Spinal cord (tissue), 10 donors: ENCODE measurements around the gene NAPB. TPM values are rescaled to one million over a fixed set of nuclear protein-coding genes. Genes with fewer than 3 reads are reported as not detected.

Source experiments
- DNase-seq, 6 donors: peaks; one replicate each; pipeline versions ENCODE4 v3.0.0 to v3.0.0-alpha.2; 2013 to 2015; ENCODE audit warnings: low spot score in 6 of 6, low read depth in 4 of 6
- H3K27ac ChIP-seq: one replicate; pipeline ENCODE4 v1.5.1; 2013; ENCODE audit warnings: low read depth, low read length, control low read depth
- H3K27me3 ChIP-seq: one replicate; pipeline ENCODE4 v1.6.1; 2013; ENCODE audit warnings: low read length; ENCODE audit not compliant: control insufficient read depth, insufficient read depth
- H3K36me3 ChIP-seq: one replicate; pipeline ENCODE4 v1.6.1; 2013; ENCODE audit warnings: low read length; ENCODE audit not compliant: control insufficient read depth, insufficient read depth
- H3K4me1 ChIP-seq: one replicate; pipeline ENCODE4 v1.6.1; 2013; ENCODE audit warnings: low read length; ENCODE audit not compliant: control insufficient read depth, insufficient read depth
- H3K4me3 ChIP-seq: one replicate; pipeline ENCODE4 v1.5.1; 2013; ENCODE audit warnings: low read depth, low read length, control low read depth
- H3K9me3 ChIP-seq: one replicate; pipeline ENCODE4 v1.6.1; 2013; ENCODE audit warnings: low read length; ENCODE audit not compliant: control insufficient read depth, insufficient read depth
- WGBS: methylation state at CpG from one replicate; pipeline ENCODE4 v1.1.5; 2013; ENCODE audit warnings: missing lambda C conversion rate; ENCODE audit not compliant: insufficient coverage; 5-methylcytosine and 5-hydroxymethylcytosine counted together
- polyA plus RNA-seq, 2 donors: library from polyadenylated mRNA; unstranded; fragments of 120-200 nt; gene quantifications; one replicate each; pipeline ENCODE4 v1.2.1, GENCODE V29; 2013; ENCODE audit not compliant: insufficient read length in 2 of 2
- total RNA-seq, 2 donors: library from RNA; depleted of rRNA in 1 of 2; stranded (reverse); fragments of 120-200 nt in 1 of 2; fragments of >200 nt in 1 of 2; gene quantifications; one replicate each; pipeline versions ENCODE4 v1.2.3 to v1.2.4, GENCODE V29; 2013 to 2014
- donor health status: healthy.

NAPB gene
- total and polyA plus RNA-seq, 4 donors, result 37.0 to 207 (median 125) TPM

DNA sequence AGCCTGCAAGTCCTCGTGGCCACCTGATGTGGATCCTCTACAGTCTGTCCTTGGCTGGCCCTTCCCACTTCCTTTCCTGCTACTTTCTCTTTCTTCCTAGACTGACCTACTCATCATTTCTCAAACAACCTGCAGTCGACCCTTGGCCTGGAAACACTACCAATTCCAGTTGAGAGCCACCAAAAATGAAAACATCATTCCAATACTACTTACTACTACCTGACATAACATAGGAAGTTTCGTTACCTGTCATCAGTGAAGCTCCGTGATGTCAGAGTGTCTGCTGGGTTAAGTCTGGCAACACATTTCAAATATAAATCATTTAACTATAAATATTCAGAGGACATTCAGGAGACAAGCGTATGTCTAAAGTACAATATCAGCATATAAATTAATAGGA, 45.5 kb downstream of the NAPB start:
- WGBS, result 94% methylated on average over 1 of the region's 5 CpGs
- H3K9me3 ChIP-seq, result no peaks in the 10 kb centered on the region
- H3K27ac ChIP-seq, result no peak overlapping the region
- H3K27me3 ChIP-seq, result no peaks in the 10 kb centered on the region
- H3K4me3 ChIP-seq, result no peak overlapping the region
- DNase-seq, result no peak
- H3K36me3 ChIP-seq, result peaks cover 16% of the 10 kb centered on the region
- H3K4me1 ChIP-seq, result peaks cover 3% of the 10 kb centered on the region

DNA sequence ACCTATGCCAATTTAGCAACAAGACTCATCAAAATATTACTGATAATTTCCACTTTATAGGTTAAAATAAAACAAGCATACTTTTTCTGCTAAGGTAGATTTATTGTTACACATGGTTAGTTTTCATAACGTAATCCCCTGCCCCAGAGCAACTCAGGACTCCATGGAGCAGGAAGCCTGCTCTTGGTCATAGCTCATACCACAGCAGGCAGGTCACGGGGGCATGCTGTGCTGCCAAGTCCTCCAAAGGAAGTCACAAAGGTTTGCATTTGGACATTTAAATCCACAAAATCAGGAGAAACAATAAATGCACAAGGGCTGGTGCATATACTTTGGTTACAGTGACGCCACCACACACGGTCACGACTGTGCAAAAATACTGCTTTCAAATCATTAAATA, 46.8 kb downstream of the NAPB start:
- H3K36me3 ChIP-seq, result peaks cover 24% of the 10 kb centered on the region
- 96% methylated on average over 4 of the region's 5 CpGs for WGBS
- no peaks in the 10 kb centered on the region for H3K9me3 ChIP-seq
- DNase-seq, result no peak
- no peak overlapping the region for H3K27ac ChIP-seq
- no peaks in the 10 kb centered on the region for H3K4me1 ChIP-seq
- no peak overlapping the region for H3K4me3 ChIP-seq
- no peaks in the 10 kb centered on the region for H3K27me3 ChIP-seq

DNA sequence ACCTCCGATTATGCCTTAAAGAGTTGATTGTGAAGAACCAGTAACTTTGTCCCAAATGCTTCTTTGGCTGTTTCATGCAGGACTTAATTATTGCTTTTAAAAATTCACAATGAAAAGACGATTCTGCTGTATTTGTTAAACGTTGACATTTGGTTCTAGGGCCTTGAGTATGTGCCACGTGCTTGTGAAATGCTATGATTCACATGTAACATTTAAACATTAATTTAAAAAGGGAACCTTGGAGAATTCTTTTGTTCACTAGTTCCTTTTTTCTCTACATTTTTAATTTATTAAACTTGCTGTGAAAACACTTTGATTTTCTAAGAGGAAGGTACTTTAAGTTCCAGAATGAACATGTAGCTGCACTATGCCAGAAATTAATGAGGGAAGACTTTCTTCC, 49.8 kb downstream of the NAPB start:
- no peak overlapping the region for H3K4me3 ChIP-seq
- DNase-seq, result no peak
- peaks cover 23% of the 10 kb centered on the region for H3K36me3 ChIP-seq
- H3K9me3 ChIP-seq, result no peaks in the 10 kb centered on the region
- H3K4me1 ChIP-seq, result no peaks in the 10 kb centered on the region
- 100% methylated on average over 1 of the region's 4 CpGs for WGBS
- no peaks in the 10 kb centered on the region for H3K27me3 ChIP-seq
- no peak overlapping the region for H3K27ac ChIP-seq

DNA sequence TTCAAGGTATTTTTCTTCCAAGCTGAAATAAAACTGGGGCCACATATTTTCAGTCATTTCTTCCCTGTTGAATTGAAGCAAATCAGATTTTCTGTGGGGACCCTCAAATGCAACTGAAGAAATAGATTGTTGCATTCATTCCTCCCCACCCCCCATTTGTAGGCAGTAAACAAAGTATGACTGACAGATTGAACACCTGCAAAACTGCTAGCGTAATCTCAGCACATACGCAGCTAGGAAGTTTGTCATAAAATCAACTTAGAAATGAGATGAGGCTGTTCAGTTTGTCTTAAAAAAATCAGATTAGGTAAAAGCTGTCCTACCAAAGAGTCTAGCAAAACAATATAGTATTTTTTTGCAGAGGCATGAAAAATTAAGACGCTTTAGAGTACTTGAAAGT, 50.4 kb downstream of the NAPB start:
- no peak for DNase-seq
- Histone ChIP-seq H3K9me3 (no peaks in the 10 kb centered on the region), H3K4me3 (no peak overlapping the region), H3K27me3 (no peaks in the 10 kb centered on the region), H3K27ac (no peak overlapping the region), H3K4me1 (peaks cover 2% of the 10 kb centered on the region), H3K36me3 (peaks cover 25% of the 10 kb centered on the region)
- 100% methylated on average over 2 of the region's 3 CpGs for WGBS

DNA sequence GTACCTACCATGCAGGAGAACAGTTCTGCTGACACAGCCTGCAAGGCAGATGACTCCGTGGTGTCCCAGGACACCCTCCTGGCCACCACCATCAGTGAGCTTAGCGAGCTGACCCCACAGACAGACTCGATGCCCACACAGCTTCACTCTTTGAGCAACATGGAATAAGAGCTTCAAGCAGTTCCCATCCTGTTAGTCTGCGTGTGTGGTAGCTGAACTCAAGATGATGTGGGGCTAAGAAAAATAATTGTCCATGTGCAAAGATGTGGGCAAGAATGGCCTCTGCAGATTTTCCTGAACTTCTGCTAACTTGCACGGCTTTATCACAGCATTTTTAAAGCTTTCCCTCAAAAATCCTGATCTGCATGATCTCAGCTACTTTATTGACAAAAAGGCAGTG, 51.0 kb downstream of the NAPB start:
- WGBS, result 81% methylated on average over 2 of the region's 5 CpGs
- H3K4me1 ChIP-seq, result peaks cover 5% of the 10 kb centered on the region
- no peak overlapping the region for H3K4me3 ChIP-seq
- no peaks in the 10 kb centered on the region for H3K9me3 ChIP-seq
- H3K27ac ChIP-seq, result no peak overlapping the region
- no peak for DNase-seq
- H3K27me3 ChIP-seq, result no peaks in the 10 kb centered on the region
- H3K36me3 ChIP-seq, result peaks cover 26% of the 10 kb centered on the region

DNA sequence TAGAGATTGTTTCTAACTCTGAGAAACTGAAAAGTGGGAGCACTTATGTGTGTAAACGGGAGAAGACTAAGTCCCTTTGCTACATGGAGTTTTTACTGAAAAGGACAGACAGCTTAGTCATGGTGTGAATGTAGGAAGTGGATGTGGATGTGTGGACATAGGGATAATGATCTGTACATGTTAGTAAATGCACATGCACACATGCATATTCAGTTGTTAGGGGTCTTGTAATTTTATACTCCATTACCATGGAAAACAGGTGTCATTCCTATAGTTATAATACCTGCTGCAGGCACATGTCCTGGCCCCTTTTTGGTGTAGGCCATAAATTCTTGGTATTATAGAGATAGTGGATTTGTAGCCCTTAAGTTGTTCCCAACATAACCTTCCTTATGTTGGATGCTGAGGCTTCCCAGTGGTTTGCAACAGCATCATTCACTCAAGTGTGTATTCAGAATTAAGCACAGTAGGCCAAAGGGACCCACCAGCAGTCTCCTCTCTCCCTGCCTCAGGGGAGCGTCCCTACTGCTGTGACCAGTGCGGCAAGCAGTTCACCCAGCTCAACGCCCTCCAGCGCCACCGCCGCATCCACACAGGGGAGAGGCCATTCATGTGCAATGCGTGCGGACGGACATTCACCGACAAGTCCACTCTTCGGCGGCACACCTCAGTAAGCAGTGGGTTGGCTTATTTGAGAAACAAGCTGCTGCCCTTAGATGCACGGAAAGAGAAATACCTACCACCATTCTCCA, 52.0 kb downstream of the NAPB start:
- 93% methylated on average over 13 of the region's 14 CpGs for WGBS
- no peaks in the 10 kb centered on the region for H3K27me3 ChIP-seq
- peaks cover 5% of the 10 kb centered on the region for H3K4me1 ChIP-seq
- H3K27ac ChIP-seq, result no peak overlapping the region
- no peaks in the 10 kb centered on the region for H3K9me3 ChIP-seq
- DNase-seq, result no peak
- peaks cover 34% of the 10 kb centered on the region for H3K36me3 ChIP-seq
- no peak overlapping the region for H3K4me3 ChIP-seq

DNA sequence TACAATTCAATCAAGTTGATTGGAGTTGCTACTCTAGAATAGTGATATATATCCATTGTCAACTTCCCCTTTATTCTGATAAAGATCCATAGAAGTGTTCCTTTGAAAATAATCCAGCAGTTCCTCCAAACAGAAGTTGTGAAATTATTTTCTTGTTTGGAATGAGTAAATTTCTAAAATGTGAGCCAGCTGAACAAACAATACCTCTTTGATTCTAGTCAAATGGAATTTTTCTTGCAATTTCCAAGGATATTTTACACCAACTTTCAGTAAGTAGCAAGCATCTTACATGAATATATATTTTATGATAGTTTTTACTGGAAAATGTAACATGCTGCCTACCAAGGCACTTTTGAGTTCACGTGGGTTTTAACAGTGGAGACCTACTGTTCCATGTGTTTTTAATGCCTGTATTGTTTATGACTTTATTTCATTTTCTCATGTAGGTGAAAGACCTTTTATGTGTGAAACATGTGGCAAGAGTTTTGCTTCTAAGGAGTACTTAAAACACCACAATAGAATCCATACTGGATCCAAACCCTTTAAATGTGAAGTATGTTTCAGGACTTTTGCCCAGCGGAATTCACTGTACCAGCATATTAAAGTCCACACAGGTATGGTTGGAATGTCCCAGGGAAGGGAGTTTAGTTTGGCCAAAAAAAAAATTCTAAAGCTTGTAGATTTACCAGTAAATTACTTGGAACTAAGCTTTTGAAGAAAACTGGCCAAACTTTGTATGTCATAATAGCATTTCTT, 52.8 kb downstream of the NAPB start:
- Histone ChIP-seq H3K27me3 (no peaks in the 10 kb centered on the region), H3K4me3 (no peak overlapping the region), H3K27ac (no peak overlapping the region), H3K9me3 (no peaks in the 10 kb centered on the region), H3K4me1 (peaks cover 6% of the 10 kb centered on the region), H3K36me3 (peaks cover 31% of the 10 kb centered on the region)
- DNase-seq, result no peak
- WGBS, result no CpG with 5 or more reads among the region's 2 CpGs

DNA sequence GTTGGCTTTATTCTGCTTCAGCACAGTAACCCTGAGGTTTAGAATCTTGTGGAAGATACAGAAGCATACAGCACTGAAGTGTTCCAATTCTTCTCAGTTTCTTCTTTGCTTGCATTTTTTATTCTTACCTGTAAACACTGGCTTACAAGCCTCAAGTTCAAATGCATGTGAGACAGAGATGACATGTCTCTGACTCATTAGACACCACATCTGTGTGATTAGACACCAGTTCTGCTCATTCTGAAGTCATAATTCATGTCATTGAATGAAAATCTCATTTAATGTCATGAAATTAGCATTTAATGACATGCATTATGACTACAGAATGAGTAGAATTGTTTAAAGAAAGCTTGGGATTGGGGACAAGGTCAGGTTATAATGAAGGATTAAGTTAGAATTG, 53.5 kb downstream of the NAPB start:
- no peak overlapping the region for H3K27ac ChIP-seq
- H3K4me1 ChIP-seq, result peaks cover 13% of the 10 kb centered on the region
- H3K4me3 ChIP-seq, result no peak overlapping the region
- H3K27me3 ChIP-seq, result no peaks in the 10 kb centered on the region
- peaks cover 31% of the 10 kb centered on the region for H3K36me3 ChIP-seq
- H3K9me3 ChIP-seq, result no peaks in the 10 kb centered on the region
- DNase-seq, result no peak

DNA sequence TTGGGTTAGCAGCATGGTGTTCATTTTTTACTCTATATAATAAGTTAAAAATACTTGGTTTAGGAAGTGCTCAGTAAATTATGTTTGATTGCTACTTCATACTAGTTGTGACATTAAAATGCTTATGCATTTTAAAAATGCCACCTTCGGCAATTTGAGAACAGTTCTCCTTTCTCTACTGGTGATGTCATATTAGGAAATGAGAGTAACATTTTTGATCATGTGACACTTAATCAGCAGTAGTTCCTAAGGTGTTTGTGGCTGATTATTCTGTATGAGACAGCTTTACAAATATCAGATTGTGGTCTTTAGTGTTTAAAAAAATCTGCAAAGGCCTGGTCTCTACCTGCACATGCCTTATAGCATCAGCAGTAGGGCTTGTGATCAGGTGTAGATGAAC, 54.9 kb downstream of the NAPB start:
- H3K9me3 ChIP-seq, result no peaks in the 10 kb centered on the region
- H3K27me3 ChIP-seq, result no peaks in the 10 kb centered on the region
- H3K4me1 ChIP-seq, result peaks cover 20% of the 10 kb centered on the region
- no peak overlapping the region for H3K4me3 ChIP-seq
- DNase-seq, result no peak
- WGBS, result no CpG with 5 or more reads among the region's 1 CpG
- H3K27ac ChIP-seq, result no peak overlapping the region
- H3K36me3 ChIP-seq, result peaks cover 26% of the 10 kb centered on the region
